ENCODE results near the gene ZNG1F.
"Not testable (repeated sequence)": the region's sequence is repeated elsewhere in the genome, so short reads cannot be mapped to it uniquely, and the experiment has no call there.

The ZNG1F gene

DNA sequence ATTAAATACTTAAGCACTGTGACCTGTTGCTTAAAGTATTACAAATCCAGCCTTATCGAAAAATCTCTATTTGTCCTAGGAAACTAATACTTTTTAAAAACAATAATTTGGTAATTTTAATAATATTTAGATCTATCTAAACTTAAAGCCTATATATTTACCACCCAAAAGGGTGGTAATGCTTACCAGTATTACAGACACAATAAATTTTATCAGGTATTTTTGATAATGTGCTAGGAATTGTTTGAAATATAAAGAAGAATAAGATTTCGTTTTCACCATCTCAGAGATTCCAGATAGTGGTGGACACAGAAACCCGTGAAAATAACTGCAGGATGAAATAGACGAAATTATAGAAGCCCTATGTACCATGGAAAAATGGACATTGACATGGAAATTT lies 68.4 kb downstream of the ZNG1F start:
- DNase-seq: not testable (repeated sequence)

DNA sequence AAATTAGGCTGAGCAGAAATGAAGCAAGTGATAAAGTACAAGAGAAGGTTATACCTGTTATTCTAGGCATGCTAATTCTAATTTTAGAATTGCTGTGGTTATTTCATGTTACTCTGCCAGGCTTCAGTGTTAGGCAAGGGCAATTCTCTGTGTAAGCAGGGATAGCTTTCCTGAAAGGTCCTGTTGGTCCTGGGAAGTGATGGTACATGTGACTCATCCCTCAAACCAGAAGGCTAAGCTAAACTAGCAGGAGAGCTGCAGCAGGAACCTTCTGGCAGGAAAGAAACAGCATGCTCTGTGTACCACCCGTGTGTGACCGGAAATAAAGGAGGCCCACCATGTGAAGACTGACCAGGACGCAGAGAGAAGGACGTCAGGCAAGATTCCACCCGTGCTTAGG lies 69.4 kb downstream of the ZNG1F start:
- not testable (repeated sequence) for DNase-seq

DNA sequence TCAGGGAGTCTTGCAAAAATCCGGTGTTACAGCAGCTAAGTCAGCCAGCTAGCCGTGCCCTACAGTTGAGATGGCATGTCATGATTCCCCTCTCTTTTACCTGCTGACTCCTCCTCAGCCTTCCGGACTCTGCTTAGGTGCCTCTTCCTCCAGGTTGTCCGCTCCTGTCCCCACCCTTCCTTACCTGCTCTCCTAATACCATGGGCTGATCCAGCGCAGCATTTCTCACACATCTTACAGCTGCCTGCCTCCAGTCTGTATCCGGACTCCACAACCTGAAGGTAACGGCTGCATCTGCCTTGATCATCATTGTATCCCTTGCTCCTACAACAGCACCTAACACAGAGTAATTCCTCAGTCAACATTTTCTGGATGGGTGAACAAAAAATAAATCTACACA lies 69.8 kb downstream of the ZNG1F start:
- not testable (repeated sequence) for DNase-seq

DNA sequence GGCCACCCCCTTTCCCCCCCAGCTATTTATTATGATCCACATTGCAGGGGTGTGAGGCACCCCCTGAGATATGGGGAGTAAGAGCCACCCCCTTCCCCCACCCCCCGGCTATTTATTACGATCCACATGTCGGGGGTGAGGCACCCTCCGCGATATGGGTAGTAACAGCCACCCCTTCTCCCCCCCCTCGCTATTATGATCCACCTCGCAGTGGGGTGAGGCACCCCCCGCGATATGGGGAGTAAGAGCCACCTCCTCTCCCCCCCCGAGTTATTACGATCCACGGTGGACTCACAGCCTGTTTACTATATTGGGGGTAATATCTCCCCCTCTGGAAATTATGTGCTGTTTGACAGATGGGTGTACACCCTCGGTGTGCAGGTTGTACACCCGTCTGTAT lies 75.8 kb downstream of the ZNG1F start:
- DNase-seq: not testable (repeated sequence)

DNA sequence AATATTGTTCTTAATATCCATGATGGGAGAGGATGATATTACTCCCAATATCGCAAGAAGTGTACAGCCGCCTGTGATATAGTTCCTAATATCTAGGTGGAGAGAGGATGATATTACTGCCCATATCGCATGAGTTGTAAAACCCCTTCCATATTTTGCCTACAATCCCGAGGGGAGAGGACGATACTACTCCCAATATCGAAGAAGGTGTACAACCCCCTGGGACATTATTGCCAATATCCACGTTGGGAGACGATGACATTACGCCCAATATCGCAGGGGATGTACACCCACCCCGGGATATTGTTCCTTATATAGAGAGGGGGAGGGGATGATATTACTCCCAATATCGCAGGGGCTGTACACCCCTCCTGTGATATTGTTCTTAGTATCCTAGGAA lies 77.7 kb downstream of the ZNG1F start:
- DNase-seq: not testable (repeated sequence)

DNA sequence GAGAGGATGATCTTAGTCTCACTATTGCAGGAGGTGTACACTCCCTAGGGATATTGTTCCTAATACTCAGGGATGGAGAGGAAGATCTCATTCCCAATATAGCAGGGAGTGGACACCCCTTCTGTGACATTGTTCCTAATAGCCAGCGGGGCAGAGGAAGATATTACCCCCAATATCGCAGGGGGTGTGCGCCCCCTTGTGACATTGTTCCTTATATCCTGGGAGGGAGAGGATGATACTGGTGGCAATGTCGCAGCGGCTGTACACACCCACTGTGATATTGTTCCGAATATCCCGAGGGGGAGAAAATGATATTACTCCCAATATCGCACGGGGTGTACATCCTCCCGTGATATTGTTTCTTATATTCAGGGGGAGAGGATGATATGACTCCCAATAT lies 78.2 kb downstream of the ZNG1F start:
- DNase-seq: not testable (repeated sequence)

DNA sequence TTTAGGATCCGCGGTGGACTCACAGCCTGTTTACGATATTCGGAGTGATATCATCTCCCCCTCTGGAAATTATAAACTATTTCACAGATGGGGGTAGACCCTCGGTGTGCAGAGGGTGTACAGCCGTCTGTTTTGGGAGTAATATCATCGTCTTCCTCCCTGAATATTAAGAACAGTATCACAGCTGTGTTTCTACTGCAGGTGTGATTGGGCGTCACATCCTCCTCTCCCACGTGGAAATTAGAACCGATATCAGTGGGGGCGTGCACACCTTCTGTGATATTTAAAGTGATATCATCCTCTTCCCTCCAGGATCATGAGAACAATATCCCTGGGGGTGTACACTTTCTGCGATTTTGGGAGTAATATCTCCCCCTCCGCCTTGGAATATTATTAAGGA lies 79.9 kb downstream of the ZNG1F start:
- not testable (repeated sequence) for DNase-seq

DNA sequence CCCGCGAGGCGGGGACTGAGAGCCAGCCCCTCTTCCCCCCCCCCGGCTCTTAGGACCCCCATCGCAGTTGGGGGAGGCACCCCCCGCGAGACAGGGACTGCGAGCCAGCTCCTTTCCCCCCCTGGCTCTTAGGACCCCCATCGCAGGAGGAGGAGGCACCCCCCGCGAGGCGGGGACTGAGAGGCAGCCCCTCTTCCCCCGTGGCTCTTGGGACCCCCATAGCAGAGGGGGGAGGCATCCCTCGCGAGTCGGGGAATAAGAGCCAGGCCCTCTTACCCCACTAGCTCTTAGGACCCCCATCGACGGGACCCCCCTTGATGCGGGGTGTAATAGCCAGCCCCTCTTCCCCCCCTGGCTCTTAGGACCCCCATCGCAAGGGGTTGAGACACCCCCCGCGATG lies 80.3 kb downstream of the ZNG1F start:
- not testable (repeated sequence) for DNase-seq

DNA sequence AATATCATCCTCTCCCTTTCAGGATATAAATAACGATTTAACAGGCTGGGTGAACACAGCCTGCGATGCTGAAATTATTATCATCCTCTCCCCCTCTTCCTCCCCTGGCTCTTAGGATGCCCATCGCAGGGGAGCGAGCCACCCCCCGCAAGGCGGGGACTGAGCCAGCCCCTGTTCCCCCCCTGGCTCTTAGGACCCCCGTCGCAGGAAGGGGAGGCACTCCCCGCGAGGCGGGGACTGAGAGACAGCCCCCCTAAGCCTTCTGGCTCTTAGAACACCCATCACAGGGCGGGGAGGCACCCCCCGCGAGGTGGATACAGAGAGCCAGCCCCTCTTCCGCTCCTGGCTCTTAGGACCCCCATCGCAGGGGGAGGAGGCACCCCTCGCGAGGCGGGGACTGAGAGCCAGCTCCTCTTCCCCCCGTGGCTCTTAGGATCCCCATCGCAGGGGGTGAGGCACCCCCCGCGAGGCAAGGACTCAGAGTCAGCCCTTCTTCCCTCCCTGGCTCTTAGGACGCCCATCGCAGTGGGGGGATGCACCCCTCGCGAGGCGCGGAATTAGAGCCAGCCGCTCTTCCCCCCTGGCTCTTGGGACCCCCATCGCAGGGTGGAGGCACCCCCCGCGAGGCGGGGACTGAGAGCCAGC lies 82.5 kb downstream of the ZNG1F start:
- DNase-seq: not testable (repeated sequence)

DNA sequence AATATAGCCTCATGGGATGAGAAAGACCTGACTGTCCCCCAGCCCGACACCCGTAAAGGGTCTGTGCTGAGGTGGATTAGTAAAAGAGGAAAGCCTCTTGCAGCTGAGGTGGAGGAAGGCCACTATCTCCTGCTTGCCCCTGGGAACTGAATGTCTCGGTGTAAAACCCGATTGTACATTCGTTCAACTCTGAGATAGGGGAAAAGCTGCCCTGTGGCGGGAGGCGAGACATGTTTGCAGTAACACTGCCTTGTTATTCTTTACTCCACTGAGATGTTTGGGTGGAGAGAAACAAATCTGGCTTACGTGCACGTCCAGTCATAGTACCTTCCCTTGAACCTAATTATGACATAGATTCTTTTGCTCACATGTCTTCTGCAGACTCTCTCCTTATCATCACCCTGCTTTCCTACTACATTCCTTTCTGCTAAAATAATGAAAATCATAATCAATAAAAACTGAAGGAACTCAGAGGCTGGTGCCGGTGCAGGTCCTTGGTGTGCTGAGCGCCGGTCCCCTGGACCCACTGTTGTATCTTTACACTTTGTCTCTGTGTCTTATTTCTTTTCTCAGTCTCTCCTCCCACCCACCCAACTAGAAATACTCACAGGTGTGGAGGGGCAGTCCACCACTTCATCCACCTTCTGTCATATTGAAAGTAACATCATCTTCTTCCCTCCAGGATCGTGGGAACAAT lies 83.4 kb downstream of the ZNG1F start:
- DNase-seq: not testable (repeated sequence)

DNA sequence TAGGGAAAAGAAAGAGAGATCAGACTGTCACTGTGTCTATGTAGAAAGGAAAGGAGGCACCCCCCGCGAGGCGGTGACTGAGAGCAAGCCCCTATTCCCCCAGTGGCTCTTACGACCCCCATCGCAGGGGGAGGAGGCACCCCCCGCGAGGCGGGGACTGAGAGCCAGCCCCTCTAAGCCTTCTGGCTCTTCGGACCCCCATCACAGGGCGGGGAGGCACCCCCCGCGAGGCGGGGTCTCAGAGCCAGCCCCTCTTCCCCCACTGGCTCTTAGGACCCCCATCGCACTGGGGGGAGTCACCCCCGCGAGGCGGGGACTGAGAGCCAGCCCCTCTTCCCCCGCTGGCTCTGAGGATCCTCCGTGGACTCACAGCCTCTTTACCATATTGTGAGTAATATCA lies 84.6 kb downstream of the ZNG1F start:
- not testable (repeated sequence) for DNase-seq

DNA sequence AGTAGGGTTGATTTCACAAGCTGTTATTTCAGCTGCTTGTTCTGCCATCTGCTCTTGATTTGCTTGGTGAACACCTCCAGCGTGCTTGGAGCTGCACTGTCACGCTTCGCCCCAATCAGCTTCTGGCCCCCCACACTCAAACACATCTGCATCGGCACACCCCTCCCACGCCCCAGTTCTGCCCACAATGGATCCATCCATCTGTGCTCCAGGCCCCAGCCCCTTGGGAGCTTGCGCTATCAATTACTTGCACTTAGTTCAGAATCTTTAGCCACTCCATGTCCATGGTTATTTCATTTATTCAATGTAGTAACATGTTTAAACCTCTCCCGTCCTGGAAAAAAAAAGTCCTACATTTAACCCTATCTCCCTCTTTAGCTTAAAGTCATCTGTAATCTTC lies 88.6 kb downstream of the ZNG1F start:
- DNase-seq: not testable (repeated sequence)

DNA sequence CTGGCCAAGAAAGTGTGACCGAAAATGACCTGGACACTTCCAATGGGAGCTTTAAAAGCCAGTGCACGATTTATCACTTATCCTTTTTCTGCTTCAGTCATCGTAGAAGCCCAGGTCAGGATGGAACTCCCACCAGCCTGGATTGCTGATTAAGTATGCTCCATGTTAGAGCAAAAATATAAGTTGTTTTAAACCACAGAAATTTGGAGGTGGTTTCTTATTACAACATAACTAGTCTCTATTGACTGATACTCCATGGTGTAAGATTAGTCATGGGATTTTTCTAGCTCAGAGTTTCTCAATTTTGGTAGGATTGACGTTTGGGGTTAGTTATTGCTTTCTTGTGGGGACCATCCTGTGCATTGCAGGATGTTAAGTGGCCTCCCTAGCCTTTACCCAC lies 90.4 kb downstream of the ZNG1F start:
- not testable (repeated sequence) for DNase-seq

DNA sequence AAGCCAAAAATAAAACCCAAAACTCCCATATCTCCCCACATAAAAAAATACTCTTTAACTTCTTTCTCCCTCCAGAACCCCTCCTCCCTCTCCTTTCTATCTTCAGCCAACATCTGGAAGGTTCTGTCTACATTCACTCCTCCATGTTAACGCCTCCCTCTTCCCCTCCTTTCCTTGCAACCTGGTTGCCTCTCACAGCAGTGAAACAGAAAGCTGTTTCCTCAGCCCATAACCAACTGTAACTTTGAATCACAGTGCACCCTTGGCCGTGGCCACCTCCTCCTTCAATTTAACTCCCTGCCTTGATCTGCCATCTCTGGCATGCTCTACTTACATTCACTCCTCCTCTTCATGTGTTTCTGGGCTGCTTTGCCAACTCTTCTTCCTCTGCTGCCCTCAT lies 94.1 kb downstream of the ZNG1F start:
- DNase-seq: not testable (repeated sequence)

DNA sequence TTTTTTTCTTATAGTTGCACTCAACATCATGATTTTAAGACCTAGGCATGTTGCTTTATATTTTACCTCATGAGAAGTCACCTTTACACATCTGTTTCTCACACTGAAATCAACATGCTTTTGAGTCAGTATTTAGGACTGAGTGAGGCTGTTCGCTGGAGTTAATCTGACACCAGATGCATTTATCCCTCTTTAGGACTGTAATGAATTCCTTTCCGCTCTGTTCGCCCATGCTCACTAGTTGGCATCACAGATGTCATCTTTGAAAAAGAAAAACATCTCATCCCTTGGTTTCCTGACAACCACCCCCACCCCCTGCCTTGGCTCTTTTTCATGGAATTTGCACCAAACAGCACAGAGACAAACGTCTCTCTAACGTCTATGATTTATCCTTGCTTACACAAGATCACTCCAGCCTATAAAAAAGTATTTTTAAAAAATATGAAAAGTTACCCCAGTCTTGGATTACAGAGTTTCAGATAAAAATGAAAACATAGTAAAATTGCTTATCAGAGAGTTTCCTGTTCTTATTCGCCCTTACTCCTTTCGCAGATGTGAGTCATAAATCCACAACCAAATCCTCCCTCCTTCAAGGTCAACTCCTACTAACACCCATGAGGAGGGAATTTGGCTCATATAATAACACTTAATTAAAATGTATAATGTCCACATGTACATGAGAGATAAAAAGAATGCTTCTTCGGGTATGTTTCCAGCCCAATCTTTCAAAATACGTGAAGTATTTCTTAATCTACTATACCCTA lies 94.9 kb downstream of the ZNG1F start:
- not testable (repeated sequence) for DNase-seq

DNA sequence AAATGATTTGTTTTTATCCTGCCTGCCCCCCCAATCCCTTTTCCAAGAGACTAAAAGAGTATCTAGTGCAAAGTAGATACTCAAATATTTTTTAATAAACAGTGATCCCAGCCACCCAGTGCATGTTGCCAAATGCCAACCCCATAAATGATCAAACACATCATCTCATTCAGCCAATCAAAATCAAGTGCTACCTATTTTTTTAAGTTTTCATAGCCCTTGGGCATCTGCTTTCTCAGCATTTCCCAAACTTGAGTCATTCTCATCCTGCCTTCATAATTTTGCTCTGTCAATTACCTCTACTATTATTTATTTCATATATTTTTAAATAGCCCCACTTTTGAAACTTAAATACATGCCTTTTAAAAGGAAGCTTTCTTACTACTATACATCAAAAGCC lies 98.2 kb downstream of the ZNG1F start:
- DNase-seq: not testable (repeated sequence)

DNA sequence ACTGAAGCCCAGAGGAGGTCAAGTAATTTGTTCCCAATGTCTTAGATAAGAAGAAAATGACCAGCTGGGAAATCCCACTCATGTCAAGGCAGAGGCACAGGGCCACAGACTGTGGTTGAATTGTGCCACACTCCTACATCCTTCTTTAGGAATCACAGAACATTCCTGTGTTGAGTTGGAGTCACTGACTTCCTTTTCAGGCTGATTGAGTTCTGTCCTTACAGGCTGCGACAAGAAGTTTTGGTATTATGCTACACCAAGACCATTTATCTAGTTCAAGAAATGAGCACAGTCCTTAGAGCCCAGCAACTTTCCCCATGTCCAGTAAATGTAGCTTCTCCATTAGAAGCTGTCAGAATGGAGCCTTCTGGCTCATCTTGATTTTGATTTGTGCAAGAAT lies 98.7 kb downstream of the ZNG1F start:
- DNase-seq: not testable (repeated sequence)

DNA sequence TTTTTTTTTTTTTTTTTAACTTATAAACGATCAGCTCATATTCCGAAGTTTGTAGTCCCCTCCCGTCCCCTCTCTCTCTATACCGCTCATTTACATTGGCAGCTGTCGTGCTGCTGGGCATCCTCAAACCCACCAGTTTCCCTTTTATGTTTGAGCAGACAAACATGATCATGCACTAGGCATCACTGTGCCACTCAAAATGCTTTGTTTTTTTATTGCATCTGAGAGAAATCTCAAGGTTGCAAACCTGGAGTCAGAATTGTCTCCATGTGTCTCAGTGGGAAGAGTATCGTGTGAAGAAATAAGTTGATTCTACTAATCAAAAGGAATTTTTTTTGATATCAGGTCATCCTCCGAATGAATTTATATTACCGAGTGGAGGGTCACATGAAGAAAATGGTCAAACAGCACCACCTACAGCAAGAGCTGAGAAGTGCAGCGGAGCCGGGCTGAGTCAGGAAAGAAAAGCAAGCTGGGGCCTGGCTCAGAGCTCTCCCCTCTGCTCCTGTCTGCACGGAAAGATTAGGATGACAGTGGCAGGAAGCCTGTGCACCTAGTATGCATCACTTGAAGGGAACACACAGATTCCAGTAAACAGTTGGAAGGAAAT lies 100.6 kb downstream of the ZNG1F start:
- not testable (repeated sequence) for DNase-seq

DNA sequence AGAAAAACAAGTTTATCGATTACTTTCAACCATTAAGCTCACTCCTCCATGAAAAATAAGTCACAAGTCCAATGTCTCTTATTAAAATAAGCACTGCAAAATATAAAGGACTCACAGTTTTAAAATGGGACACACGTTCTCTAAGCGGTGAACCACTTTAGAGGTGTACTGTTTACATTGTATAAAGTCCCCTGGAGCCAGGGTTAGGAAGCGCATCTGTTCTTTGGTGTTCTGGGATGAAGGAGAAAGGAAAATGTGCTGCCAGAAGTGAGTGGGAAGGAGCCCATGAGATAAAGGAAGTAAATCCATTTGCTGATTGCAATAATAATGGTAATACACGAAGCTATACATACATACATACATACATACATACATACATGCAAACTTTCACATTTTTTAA lies 101.2 kb downstream of the ZNG1F start:
- DNase-seq: not testable (repeated sequence)

DNA sequence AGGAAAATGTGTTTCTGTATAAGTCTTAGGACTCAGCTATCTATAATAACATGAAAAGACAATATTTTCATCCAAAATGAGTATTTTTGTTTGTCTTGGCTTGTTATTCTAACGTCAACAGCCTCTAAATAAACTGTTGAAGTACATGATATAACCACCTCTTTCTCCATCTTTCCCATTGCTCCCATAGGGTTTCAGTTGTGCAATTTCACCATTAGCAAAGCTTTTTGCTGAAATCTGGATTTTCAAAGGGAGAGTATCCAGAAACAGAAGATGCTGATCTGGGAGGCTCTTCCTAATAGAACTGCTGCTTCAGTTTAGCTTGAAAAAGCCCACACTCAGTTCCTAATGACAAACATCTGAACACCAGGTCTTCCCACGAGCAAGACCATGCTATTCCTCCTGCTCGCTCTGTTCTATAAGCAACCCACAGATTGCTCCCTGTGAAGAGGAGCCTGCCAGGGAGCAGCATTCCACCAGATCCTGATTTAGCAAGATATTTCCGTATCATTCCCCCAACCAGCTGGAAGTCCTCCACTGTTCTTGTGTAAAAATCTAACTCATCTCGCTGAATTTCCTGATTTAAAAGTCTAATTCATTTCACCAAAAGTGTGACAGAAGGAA lies 101.8 kb downstream of the ZNG1F start:
- not testable (repeated sequence) for DNase-seq

DNA sequence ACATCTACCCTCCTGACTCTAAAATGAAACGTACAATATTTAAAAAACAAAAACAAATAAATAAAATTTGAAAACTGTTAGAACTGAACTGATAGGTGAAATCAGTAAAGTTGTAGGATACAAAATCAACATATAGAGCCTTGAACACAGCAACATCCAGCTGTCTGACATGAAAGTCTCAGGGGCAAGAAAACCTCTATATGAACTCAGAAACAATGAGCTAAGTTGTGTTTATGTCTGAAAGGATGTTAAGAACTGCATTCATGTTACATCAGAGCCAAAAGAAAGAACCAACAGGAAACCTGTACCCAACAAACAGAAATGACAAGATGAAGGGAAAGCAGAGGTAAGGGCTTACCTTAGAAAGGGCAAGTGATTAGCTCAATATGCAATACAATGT lies 102.4 kb downstream of the ZNG1F start:
- DNase-seq: not testable (repeated sequence)

DNA sequence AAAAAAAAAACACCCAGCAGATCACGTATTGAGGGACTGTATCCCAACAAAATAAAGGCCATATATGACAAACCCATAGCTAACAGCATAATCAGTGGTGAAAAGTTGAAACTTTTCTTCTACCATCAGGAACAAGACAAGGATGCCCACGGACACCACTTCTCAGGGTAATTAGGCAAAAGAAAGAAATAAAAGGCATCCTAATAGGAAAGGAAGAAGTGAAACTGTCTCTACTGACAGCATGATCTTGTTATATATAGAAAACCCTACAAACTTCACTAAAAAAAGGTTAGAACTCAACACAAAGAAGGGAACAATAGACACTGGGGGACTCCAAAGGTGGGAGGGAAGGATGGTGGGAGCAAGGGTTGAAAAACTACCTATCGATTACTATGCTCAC lies 102.9 kb downstream of the ZNG1F start:
- not testable (repeated sequence) for DNase-seq

DNA sequence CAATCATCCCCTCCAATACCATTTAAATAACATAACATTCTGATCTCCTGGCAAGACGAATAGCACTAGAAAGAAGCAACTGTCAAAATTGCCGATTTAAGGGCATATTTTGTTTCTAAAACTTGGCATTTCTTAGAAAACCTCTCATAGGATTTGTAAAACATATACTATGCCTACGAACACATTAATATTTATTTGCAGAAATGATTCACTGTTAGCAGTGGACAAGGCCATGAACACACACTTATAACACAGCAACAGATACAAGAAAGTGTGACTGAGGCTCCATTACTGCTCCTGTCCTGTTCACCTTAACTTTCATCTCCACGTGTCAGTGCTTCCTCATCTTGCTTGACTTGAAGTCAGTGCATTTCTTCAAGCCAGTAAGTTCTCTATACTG lies 106.8 kb downstream of the ZNG1F start:
- not testable (repeated sequence) for DNase-seq

Measured in NCI-H345 (cell line).